Neuron (in vitro differentiated cells): ENCODE data around the gene PIEZO2.

Experiments used
- H2AFZ ChIP-seq: one replicate; pipeline ENCODE4 v1.6.1; 2013; ENCODE audit warnings: low read depth, mild to moderate bottlenecking, inconsistent platforms, low read length, moderate library complexity
- H3K27me3 ChIP-seq: one replicate; pipeline ENCODE4 v1.6.1; 2013; ENCODE audit warnings: low read length; ENCODE audit not compliant: insufficient read depth
- H3K36me3 ChIP-seq: one replicate; pipeline ENCODE4 v1.6.1; 2013; ENCODE audit warnings: low read length; ENCODE audit not compliant: insufficient read depth
- H3K4me1 ChIP-seq: one replicate; pipeline ENCODE4 v1.6.1; 2013; ENCODE audit warnings: low read length; ENCODE audit not compliant: insufficient read depth
- H3K4me3 ChIP-seq: 2 replicates; pipeline ENCODE4 v1.5.1; 2013; ENCODE audit warnings: mild to moderate bottlenecking, low read length, moderate library complexity
- H3K9me3 ChIP-seq: one replicate; pipeline ENCODE4 v1.6.1; 2013; ENCODE audit warnings: low read length

Gene PIEZO2

DNA sequence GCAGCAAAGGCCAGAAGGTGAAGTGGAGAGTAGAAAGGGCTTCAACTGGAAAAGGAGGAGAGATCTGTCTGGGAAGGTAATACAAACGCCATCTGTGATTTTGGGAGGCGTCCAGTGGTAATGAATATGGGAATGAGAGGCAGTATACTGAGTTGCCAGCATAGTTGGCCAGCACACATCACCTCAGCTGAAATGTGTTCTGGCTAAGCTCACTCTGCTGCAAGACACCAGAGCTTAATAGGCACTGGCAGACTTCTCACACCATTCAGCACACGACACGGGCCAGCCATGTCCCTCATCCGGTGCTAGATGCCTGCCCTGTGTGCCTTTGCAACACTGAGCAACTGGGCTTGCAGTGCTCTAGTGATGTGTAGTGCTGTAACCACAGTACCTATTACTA, 277.1 kb downstream of the PIEZO2 start:
- Histone ChIP-seq H3K9me3 (no peaks in the 10 kb centered on the region), H3K36me3 (no peaks in the 10 kb centered on the region), H3K27me3 (no peaks in the 10 kb centered on the region), H3K4me1 (peaks cover 15% of the 10 kb centered on the region), H2AFZ (no peak overlapping the region), H3K4me3 (no peak overlapping the region)

- no peaks in the 10 kb centered on the region for H3K27me3 ChIP-seq
- no peaks in the 10 kb centered on the region for H3K9me3 ChIP-seq
- H3K36me3 ChIP-seq = no peaks in the 10 kb centered on the region
- no peak overlapping the region for H3K4me3 ChIP-seq
- peaks cover 2% of the 10 kb centered on the region for H3K4me1 ChIP-seq
- no peak overlapping the region for H2AFZ ChIP-seq
Observed at GRCh38 chr18:10864722-10865121, 284.6 kb downstream of the PIEZO2 start.

GRCh38 chr18:10863026-10863425, 286.3 kb downstream of the PIEZO2 start:
- no peak overlapping the region for H3K4me3 ChIP-seq
- H3K27me3 ChIP-seq = no peaks in the 10 kb centered on the region
- no peaks in the 10 kb centered on the region for H3K36me3 ChIP-seq
- no peaks in the 10 kb centered on the region for H3K9me3 ChIP-seq
- H2AFZ ChIP-seq = no peak overlapping the region
- H3K4me1 ChIP-seq = no peaks in the 10 kb centered on the region

GRCh38 chr18:10860928-10861327, 288.4 kb downstream of the PIEZO2 start:
- no peaks in the 10 kb centered on the region for H3K36me3 ChIP-seq
- no peak overlapping the region for H3K4me3 ChIP-seq
- H3K4me1 ChIP-seq = no peaks in the 10 kb centered on the region
- H3K9me3 ChIP-seq = no peaks in the 10 kb centered on the region
- H2AFZ ChIP-seq = no peak overlapping the region
- no peaks in the 10 kb centered on the region for H3K27me3 ChIP-seq

DNA sequence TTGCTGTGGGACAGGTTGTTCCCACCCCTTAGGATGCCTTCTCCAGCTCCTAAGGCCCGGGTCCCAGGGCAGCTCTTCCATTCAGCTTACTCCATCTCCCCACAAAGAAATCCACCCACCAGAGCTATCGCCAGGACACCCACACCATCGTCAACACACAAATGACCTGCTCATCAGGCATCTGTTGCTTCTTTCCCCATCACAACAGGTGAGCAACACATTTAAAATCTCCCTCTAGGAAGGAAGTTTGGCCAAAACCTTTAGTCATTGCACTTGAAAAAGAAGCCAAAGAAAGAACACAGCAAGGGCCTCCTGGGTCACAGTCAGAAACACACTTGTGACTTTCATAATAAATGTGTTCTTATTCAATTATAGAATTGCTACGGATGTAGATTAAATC, 289.0 kb downstream of the PIEZO2 start:
- no peaks in the 10 kb centered on the region for H3K27me3 ChIP-seq
- H3K9me3 ChIP-seq = no peaks in the 10 kb centered on the region
- no peak overlapping the region for H3K4me3 ChIP-seq
- H3K4me1 ChIP-seq = no peaks in the 10 kb centered on the region
- H3K36me3 ChIP-seq = no peaks in the 10 kb centered on the region
- no peak overlapping the region for H2AFZ ChIP-seq

- Histone ChIP-seq H3K9me3 (no peaks in the 10 kb centered on the region), H2AFZ (no peak overlapping the region), H3K27me3 (no peaks in the 10 kb centered on the region), H3K36me3 (no peaks in the 10 kb centered on the region), H3K4me3 (no peak overlapping the region), H3K4me1 (no peaks in the 10 kb centered on the region)
Observed at GRCh38 chr18:10858477-10858876, 290.9 kb downstream of the PIEZO2 start.

GRCh38 chr18:10856132-10856531, 293.2 kb downstream of the PIEZO2 start:
- no peak overlapping the region for H2AFZ ChIP-seq
- H3K27me3 ChIP-seq = no peaks in the 10 kb centered on the region
- no peaks in the 10 kb centered on the region for H3K4me1 ChIP-seq
- H3K9me3 ChIP-seq = no peaks in the 10 kb centered on the region
- no peak overlapping the region for H3K4me3 ChIP-seq
- H3K36me3 ChIP-seq = no peaks in the 10 kb centered on the region

GRCh38 chr18:10852385-10853303, 296.7 kb downstream of the PIEZO2 start:
- no peak overlapping the region for H2AFZ ChIP-seq
- no peaks in the 10 kb centered on the region for H3K36me3 ChIP-seq
- no peaks in the 10 kb centered on the region for H3K27me3 ChIP-seq
- H3K9me3 ChIP-seq = no peaks in the 10 kb centered on the region
- no peak overlapping the region for H3K4me3 ChIP-seq
- H3K4me1 ChIP-seq = no peaks in the 10 kb centered on the region

DNA sequence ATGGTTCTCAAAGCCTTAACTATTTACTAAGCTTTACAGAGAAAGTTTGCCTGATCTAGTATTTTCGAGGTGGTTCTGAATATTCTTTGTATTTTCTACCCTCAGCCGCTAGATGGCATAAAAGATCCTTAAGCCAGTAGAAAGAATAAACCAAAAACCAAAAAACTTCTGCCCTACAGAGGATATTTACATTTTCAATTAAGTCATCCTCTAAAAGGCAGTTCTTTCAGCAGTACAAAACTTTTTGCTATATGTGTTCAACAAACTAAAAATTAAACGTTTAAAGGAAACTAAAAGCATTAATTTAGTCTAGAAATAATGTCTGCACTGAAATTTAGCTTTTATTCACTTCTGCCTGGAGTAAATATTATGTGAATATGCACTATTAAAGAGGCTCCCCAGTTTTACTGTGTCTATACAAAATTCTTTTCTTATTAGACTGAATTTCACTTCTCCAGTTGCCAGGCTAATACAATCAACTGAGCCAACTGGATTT, 297.5 kb downstream of the PIEZO2 start:
- H3K4me1 ChIP-seq = no peaks in the 10 kb centered on the region

GRCh38 chr18:10850840-10851239, 298.5 kb downstream of the PIEZO2 start:
- Histone ChIP-seq H3K36me3 (no peaks in the 10 kb centered on the region), H3K27me3 (no peaks in the 10 kb centered on the region)

More for the DNA sequence above, 297.5 kb downstream of the PIEZO2 start:
- no peaks in the 10 kb centered on the region for H3K36me3 ChIP-seq
- no peak overlapping the region for H3K4me3 ChIP-seq
- H2AFZ ChIP-seq = no peak overlapping the region
- no peaks in the 10 kb centered on the region for H3K9me3 ChIP-seq
- no peaks in the 10 kb centered on the region for H3K27me3 ChIP-seq

DNA sequence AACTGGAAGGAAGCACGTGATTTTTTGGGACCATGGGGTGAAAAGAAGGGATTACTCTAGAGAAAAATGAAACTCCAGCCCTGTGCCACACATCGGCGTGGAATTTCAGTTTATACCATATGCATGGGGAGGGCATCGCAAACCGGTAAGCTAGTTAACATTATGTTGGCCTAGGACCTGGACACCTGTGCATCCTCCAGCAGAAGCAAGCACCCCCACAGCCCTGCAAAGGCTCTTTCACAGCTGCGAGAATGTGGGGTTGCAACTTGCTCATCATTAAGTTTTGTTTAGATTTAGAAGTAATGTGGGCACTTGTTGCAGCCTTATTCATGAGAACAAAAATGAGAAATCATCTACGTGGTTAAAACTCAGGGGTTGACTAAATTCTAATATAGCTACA, 299.2 kb downstream of the PIEZO2 start:
- Histone ChIP-seq H3K9me3 (no peaks in the 10 kb centered on the region), H3K4me3 (no peak overlapping the region), H3K27me3 (no peaks in the 10 kb centered on the region), H3K36me3 (no peaks in the 10 kb centered on the region), H2AFZ (no peak overlapping the region), H3K4me1 (no peaks in the 10 kb centered on the region)

More at GRCh38 chr18:10850840-10851239, 298.5 kb downstream of the PIEZO2 start:
- Histone ChIP-seq H3K9me3 (no peaks in the 10 kb centered on the region), H3K4me1 (no peaks in the 10 kb centered on the region), H3K4me3 (no peak overlapping the region), H2AFZ (no peak overlapping the region)

DNA sequence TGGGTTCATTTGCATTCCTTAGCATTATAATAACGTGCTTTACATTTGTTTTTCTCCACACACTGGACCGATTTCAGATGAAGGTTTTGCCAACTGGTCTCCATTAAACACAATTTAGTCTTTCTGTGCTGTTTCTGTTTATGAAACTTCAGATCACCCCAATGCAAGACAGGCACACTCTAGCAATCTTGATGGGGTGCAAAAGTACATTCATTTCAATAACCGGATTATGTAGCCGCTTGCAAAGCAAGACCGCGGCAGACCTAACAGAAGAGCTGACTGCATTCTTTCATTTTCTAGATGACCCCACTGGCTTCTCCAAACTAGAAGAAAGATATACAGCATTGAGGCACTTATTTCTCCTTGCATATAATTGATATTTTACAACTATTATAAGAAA, 301.5 kb downstream of the PIEZO2 start:
- H3K4me1 ChIP-seq = no peaks in the 10 kb centered on the region
- no peaks in the 10 kb centered on the region for H3K36me3 ChIP-seq
- H3K27me3 ChIP-seq = no peaks in the 10 kb centered on the region
- H2AFZ ChIP-seq = no peak overlapping the region
- no peak overlapping the region for H3K4me3 ChIP-seq
- no peaks in the 10 kb centered on the region for H3K9me3 ChIP-seq

DNA sequence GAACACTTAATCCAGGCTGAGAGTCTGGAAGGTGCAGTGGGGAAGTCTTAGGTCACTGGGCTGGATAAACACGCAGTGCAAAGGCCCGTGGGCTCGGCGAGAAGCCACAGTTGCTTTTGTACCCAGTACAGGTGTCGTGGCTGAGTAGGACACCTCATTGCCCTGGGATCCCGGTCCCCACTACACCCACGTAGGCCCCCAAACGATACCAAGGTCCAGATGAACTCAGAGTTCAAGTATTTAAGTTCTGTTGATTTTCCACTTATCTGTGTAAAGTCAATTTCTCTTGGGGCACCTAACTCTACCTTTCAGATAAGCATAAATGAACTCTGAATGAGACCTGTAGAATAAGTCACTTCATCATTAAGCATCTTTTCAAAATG, 302.0 kb downstream of the PIEZO2 start:
- Histone ChIP-seq H3K9me3 (no peaks in the 10 kb centered on the region), H3K27me3 (no peaks in the 10 kb centered on the region)

More for the DNA sequence above, 302.0 kb downstream of the PIEZO2 start:
- Histone ChIP-seq H3K4me3 (no peak overlapping the region), H2AFZ (no peak overlapping the region), H3K36me3 (no peaks in the 10 kb centered on the region), H3K4me1 (no peaks in the 10 kb centered on the region)
